Measurements from ENCODE around the gene SMAD1.

The SMAD1 gene

GRCh38 chr4:145473203-145473602, 8.4 kb upstream of the SMAD1 start:
- peaks cover 6% of the 10 kb centered on the region for H3K9me3 ChIP-seq (ENCODE audit: control insufficient read depth, insufficient read depth, low read length)
- H3K36me3 ChIP-seq (ENCODE audit: control insufficient read depth, insufficient read depth, low read length): peaks cover 5% of the 10 kb centered on the region
- H3K4me1 ChIP-seq (ENCODE audit: control insufficient read depth, insufficient read depth, low read length): no peaks in the 10 kb centered on the region
- no peak overlapping the region for H3K4me3 ChIP-seq (ENCODE audit: low read depth, low read length)
- no peaks in the 10 kb centered on the region for H3K27me3 ChIP-seq (ENCODE audit: control insufficient read depth, insufficient read depth, low read length)
- no peak overlapping the region for H3K9ac ChIP-seq (ENCODE audit: low read depth, low read length)

GRCh38 chr4:145480257-145480656, 1.4 kb upstream of the SMAD1 start:
- Histone ChIP-seq H3K4me1 (ENCODE audit: control insufficient read depth, insufficient read depth, low read length) (peaks cover 7% of the 10 kb centered on the region), H3K36me3 (ENCODE audit: control insufficient read depth, insufficient read depth, low read length) (no peaks in the 10 kb centered on the region), H3K4me3 (ENCODE audit: low read depth, low read length) (no peak overlapping the region)

GRCh38 chr4:145481942-145482208, 222 bp downstream of the SMAD1 start:
- H3K9ac ChIP-seq (ENCODE audit: low read depth, low read length): peak overlapping the region; percentile 91
- peaks cover 7% of the 10 kb centered on the region for H3K4me1 ChIP-seq (ENCODE audit: control insufficient read depth, insufficient read depth, low read length)
- peak overlapping the region; percentile 84 for H3K4me3 ChIP-seq (ENCODE audit: low read depth, low read length)
- no peaks in the 10 kb centered on the region for H3K9me3 ChIP-seq (ENCODE audit: control insufficient read depth, insufficient read depth, low read length)
- peaks cover 10% of the 10 kb centered on the region for H3K27me3 ChIP-seq (ENCODE audit: control insufficient read depth, insufficient read depth, low read length)
- H3K36me3 ChIP-seq (ENCODE audit: control insufficient read depth, insufficient read depth, low read length): no peaks in the 10 kb centered on the region

More at GRCh38 chr4:145480257-145480656, 1.4 kb upstream of the SMAD1 start:
- H3K9me3 ChIP-seq (ENCODE audit: control insufficient read depth, insufficient read depth, low read length): no peaks in the 10 kb centered on the region
- peaks cover 10% of the 10 kb centered on the region for H3K27me3 ChIP-seq (ENCODE audit: control insufficient read depth, insufficient read depth, low read length)
- no peak overlapping the region for H3K9ac ChIP-seq (ENCODE audit: low read depth, low read length)

- peak overlapping the region; percentile 91 for H3K9ac ChIP-seq (ENCODE audit: low read depth, low read length)
- H3K9me3 ChIP-seq (ENCODE audit: control insufficient read depth, insufficient read depth, low read length): no peaks in the 10 kb centered on the region
- H3K27me3 ChIP-seq (ENCODE audit: control insufficient read depth, insufficient read depth, low read length): peaks cover 10% of the 10 kb centered on the region
- peak overlapping the region; percentile 84 for H3K4me3 ChIP-seq (ENCODE audit: low read depth, low read length)
- peaks cover 12% of the 10 kb centered on the region for H3K4me1 ChIP-seq (ENCODE audit: control insufficient read depth, insufficient read depth, low read length)
- no peaks in the 10 kb centered on the region for H3K36me3 ChIP-seq (ENCODE audit: control insufficient read depth, insufficient read depth, low read length)
Observed at GRCh38 chr4:145482209-145483037, 770 bp downstream of the SMAD1 start.

- Histone ChIP-seq H3K27me3 (ENCODE audit: control insufficient read depth, insufficient read depth, low read length) (peaks cover 10% of the 10 kb centered on the region), H3K4me3 (ENCODE audit: low read depth, low read length) (peak overlapping the region; percentile 84), H3K4me1 (ENCODE audit: control insufficient read depth, insufficient read depth, low read length) (peaks cover 19% of the 10 kb centered on the region), H3K36me3 (ENCODE audit: control insufficient read depth, insufficient read depth, low read length) (no peaks in the 10 kb centered on the region), H3K9ac (ENCODE audit: low read depth, low read length) (no peak overlapping the region), H3K9me3 (ENCODE audit: control insufficient read depth, insufficient read depth, low read length) (no peaks in the 10 kb centered on the region)
Observed at GRCh38 chr4:145483514-145483913, 1.9 kb downstream of the SMAD1 start.

GRCh38 chr4:145484225-145484846, 2.7 kb downstream of the SMAD1 start:
- H3K4me1 ChIP-seq (ENCODE audit: control insufficient read depth, insufficient read depth, low read length): peaks cover 22% of the 10 kb centered on the region

GRCh38 chr4:145485120-145485519, 3.5 kb downstream of the SMAD1 start:
- H3K9ac ChIP-seq (ENCODE audit: low read depth, low read length): no peak overlapping the region
- no peaks in the 10 kb centered on the region for H3K9me3 ChIP-seq (ENCODE audit: control insufficient read depth, insufficient read depth, low read length)

More at GRCh38 chr4:145484225-145484846, 2.7 kb downstream of the SMAD1 start:
- Histone ChIP-seq H3K9ac (ENCODE audit: low read depth, low read length) (no peak overlapping the region), H3K4me3 (ENCODE audit: low read depth, low read length) (no peak overlapping the region), H3K27me3 (ENCODE audit: control insufficient read depth, insufficient read depth, low read length) (peaks cover 10% of the 10 kb centered on the region), H3K9me3 (ENCODE audit: control insufficient read depth, insufficient read depth, low read length) (no peaks in the 10 kb centered on the region), H3K36me3 (ENCODE audit: control insufficient read depth, insufficient read depth, low read length) (no peaks in the 10 kb centered on the region)

GRCh38 chr4:145486603-145487002, 5.0 kb downstream of the SMAD1 start:
- H3K9me3 ChIP-seq (ENCODE audit: control insufficient read depth, insufficient read depth, low read length): no peaks in the 10 kb centered on the region
- H3K27me3 ChIP-seq (ENCODE audit: control insufficient read depth, insufficient read depth, low read length): no peaks in the 10 kb centered on the region
- H3K4me3 ChIP-seq (ENCODE audit: low read depth, low read length): no peak overlapping the region
- H3K9ac ChIP-seq (ENCODE audit: low read depth, low read length): no peak overlapping the region
- no peaks in the 10 kb centered on the region for H3K36me3 ChIP-seq (ENCODE audit: control insufficient read depth, insufficient read depth, low read length)
- H3K4me1 ChIP-seq (ENCODE audit: control insufficient read depth, insufficient read depth, low read length): peaks cover 22% of the 10 kb centered on the region

More at GRCh38 chr4:145485120-145485519, 3.5 kb downstream of the SMAD1 start:
- Histone ChIP-seq H3K4me3 (ENCODE audit: low read depth, low read length) (no peak overlapping the region), H3K27me3 (ENCODE audit: control insufficient read depth, insufficient read depth, low read length) (peaks cover 9% of the 10 kb centered on the region), H3K4me1 (ENCODE audit: control insufficient read depth, insufficient read depth, low read length) (peaks cover 22% of the 10 kb centered on the region), H3K36me3 (ENCODE audit: control insufficient read depth, insufficient read depth, low read length) (no peaks in the 10 kb centered on the region)

- no peak overlapping the region for H3K9ac ChIP-seq (ENCODE audit: low read depth, low read length)
- peaks cover 27% of the 10 kb centered on the region for H3K4me1 ChIP-seq (ENCODE audit: control insufficient read depth, insufficient read depth, low read length)
- no peaks in the 10 kb centered on the region for H3K9me3 ChIP-seq (ENCODE audit: control insufficient read depth, insufficient read depth, low read length)
Observed at GRCh38 chr4:145487631-145488030, 6.0 kb downstream of the SMAD1 start.

GRCh38 chr4:145488310-145488709, 6.7 kb downstream of the SMAD1 start:
- H3K36me3 ChIP-seq (ENCODE audit: control insufficient read depth, insufficient read depth, low read length): no peaks in the 10 kb centered on the region
- no peak overlapping the region for H3K4me3 ChIP-seq (ENCODE audit: low read depth, low read length)
- peaks cover 33% of the 10 kb centered on the region for H3K4me1 ChIP-seq (ENCODE audit: control insufficient read depth, insufficient read depth, low read length)
- no peaks in the 10 kb centered on the region for H3K9me3 ChIP-seq (ENCODE audit: control insufficient read depth, insufficient read depth, low read length)
- H3K27me3 ChIP-seq (ENCODE audit: control insufficient read depth, insufficient read depth, low read length): no peaks in the 10 kb centered on the region
- no peak overlapping the region for H3K9ac ChIP-seq (ENCODE audit: low read depth, low read length)

More at GRCh38 chr4:145487631-145488030, 6.0 kb downstream of the SMAD1 start:
- Histone ChIP-seq H3K27me3 (ENCODE audit: control insufficient read depth, insufficient read depth, low read length) (no peaks in the 10 kb centered on the region), H3K36me3 (ENCODE audit: control insufficient read depth, insufficient read depth, low read length) (no peaks in the 10 kb centered on the region), H3K4me3 (ENCODE audit: low read depth, low read length) (no peak overlapping the region)

GRCh38 chr4:145489556-145489955, 7.9 kb downstream of the SMAD1 start:
- Histone ChIP-seq H3K9me3 (ENCODE audit: control insufficient read depth, insufficient read depth, low read length) (no peaks in the 10 kb centered on the region), H3K4me1 (ENCODE audit: control insufficient read depth, insufficient read depth, low read length) (peaks cover 26% of the 10 kb centered on the region), H3K36me3 (ENCODE audit: control insufficient read depth, insufficient read depth, low read length) (no peaks in the 10 kb centered on the region), H3K9ac (ENCODE audit: low read depth, low read length) (no peak overlapping the region), H3K27me3 (ENCODE audit: control insufficient read depth, insufficient read depth, low read length) (no peaks in the 10 kb centered on the region), H3K4me3 (ENCODE audit: low read depth, low read length) (no peak overlapping the region)

GRCh38 chr4:145490361-145490760, 8.7 kb downstream of the SMAD1 start:
- no peaks in the 10 kb centered on the region for H3K27me3 ChIP-seq (ENCODE audit: control insufficient read depth, insufficient read depth, low read length)
- no peak overlapping the region for H3K4me3 ChIP-seq (ENCODE audit: low read depth, low read length)
- H3K9ac ChIP-seq (ENCODE audit: low read depth, low read length): no peak overlapping the region
- no peaks in the 10 kb centered on the region for H3K9me3 ChIP-seq (ENCODE audit: control insufficient read depth, insufficient read depth, low read length)
- H3K36me3 ChIP-seq (ENCODE audit: control insufficient read depth, insufficient read depth, low read length): no peaks in the 10 kb centered on the region
- H3K4me1 ChIP-seq (ENCODE audit: control insufficient read depth, insufficient read depth, low read length): peaks cover 28% of the 10 kb centered on the region

Measured in iPS-15b (cell line).